ENCODE data around the gene MRPL40. TPM values are rescaled to one million over a fixed set of nuclear protein-coding genes. Genes with fewer than 3 reads are reported as not detected.

MRPL40 gene
- total and polyA plus RNA-seq, 2 of the 13 experiments (the other 11 are each of a cell fraction or from before 2014, with no cell fraction given), result 42.7 to 79.7 TPM

- POLR2A ChIA-PET, result no interaction called here
- peaks cover 5% of the 10 kb centered on the region for H3K79me2 ChIP-seq (ENCODE audit: insufficient read depth, low read length)
- no peaks in the 10 kb centered on the region for H4K20me1 ChIP-seq (ENCODE audit: insufficient read depth, low read length)
- no peaks in the 10 kb centered on the region for H3K9me3 ChIP-seq (ENCODE audit: low read length)
- intact Hi-C loops (cut with micrococcal nuclease; ENCODE audit: unreplicated experiment) (no loop called here), in situ Hi-C loops (cut with HindIII; ENCODE audit: extremely low pct_ligation_motif_present, low pct_unique_long_range_greater_than_20kb) (no loop called here)
- CTCF ChIA-PET (ENCODE audit: low intra/inter-chr PET ratio, low total read pairs), result no interaction called here
- peaks cover 33 to 95% of the 10 kb centered on the region in 2 experiments for H3K36me3 ChIP-seq (replicated peaks in 1 of 2; ENCODE audit: control insufficient read depth in 1 of 2, insufficient read depth in 2 of 2, low read length in 2 of 2)
- H2AFZ ChIP-seq (ENCODE audit: low read length), result no peak overlapping the region
- FAIRE-seq (no peak), DNase-seq (ENCODE audit: low spot score) (no peak), ATAC-seq (no peak)
- no peak overlapping the region for H3K9ac ChIP-seq (ENCODE audit: insufficient read depth, low read depth, low read length)
- H3K4me1 ChIP-seq (ENCODE audit: insufficient read depth, low read length), result no peaks in the 10 kb centered on the region
- H3K27me3 ChIP-seq (ENCODE audit: control insufficient read depth in 1 of 2, insufficient read depth in 2 of 2, low read length in 2 of 2), result no peaks in the 10 kb centered on the region
- no peak overlapping the region for H3K4me2 ChIP-seq (ENCODE audit: low read depth, low read length)
- WGBS (ENCODE audit: low lambda C conversion rate), result 85% methylated on average over 5 of the region's 7 CpGs
- no TSS peak for BruUV-seq (replicated peaks)
- TF ChIP-seq FUBP1 (CRISPR knock-in tag; IDR thresholded peaks at IDR 0.05; ENCODE audit: borderline replicate concordance) (no peak), ATF6 (CRISPR knock-in tag; conservative IDR thresholded peaks at IDR 0.05) (no peak), HDAC2 (CRISPR knock-in tag; IDR thresholded peaks at IDR 0.05) (no peak), ZBTB14 (CRISPR knock-in tag; IDR thresholded peaks at IDR 0.05) (no peak), ZNF724P (CRISPR knock-in tag; IDR thresholded peaks at IDR 0.05; ENCODE audit: borderline replicate concordance) (no peak), ZNF879 (CRISPR knock-in tag; IDR thresholded peaks at IDR 0.05) (no peak), FOXO4 (CRISPR knock-in tag; conservative IDR thresholded peaks at IDR 0.05) (no peak), RNF219 (CRISPR knock-in tag; IDR thresholded peaks at IDR 0.05) (no peak), MBNL3 (CRISPR knock-in tag; conservative IDR thresholded peaks at IDR 0.05) (no peak), MAFK (conservative IDR thresholded peaks at IDR 0.05 in 1 of 2, IDR thresholded peaks at IDR 0.05 in 1 of 2; ENCODE audit: low read length in 2 of 2) (no peak)
- no peak overlapping the region for H3K4me3 ChIP-seq (replicated peaks in 1 of 3; ENCODE audit: insufficient read depth in 1 of 3, low read depth in 2 of 3, low read length in 3 of 3)
- H3K27ac ChIP-seq (ENCODE audit: extremely low read length, insufficient read depth, low read length), result no peak overlapping the region
These were observed 37.1 kb downstream of the MRPL40 start for GRCh38 chr22:19469421-19469820.
